GM19452 (cell line): ENCODE results near the gene GON4L.
"Not testable (repeated sequence)": the region's sequence is repeated elsewhere in the genome, so short reads cannot be mapped to it uniquely, and the experiment has no call there.

Experiments used
- ATAC-seq: cut with Tn5 transposase; IDR thresholded peaks from one replicate; pipeline ENCODE4 v1.9.1; 2021; ENCODE audit not compliant: unreplicated experiment

Gene GON4L

GRCh38 chr1:155880251-155880650 is 23.2 kb upstream of the GON4L start:
- ATAC-seq: no peak

DNA sequence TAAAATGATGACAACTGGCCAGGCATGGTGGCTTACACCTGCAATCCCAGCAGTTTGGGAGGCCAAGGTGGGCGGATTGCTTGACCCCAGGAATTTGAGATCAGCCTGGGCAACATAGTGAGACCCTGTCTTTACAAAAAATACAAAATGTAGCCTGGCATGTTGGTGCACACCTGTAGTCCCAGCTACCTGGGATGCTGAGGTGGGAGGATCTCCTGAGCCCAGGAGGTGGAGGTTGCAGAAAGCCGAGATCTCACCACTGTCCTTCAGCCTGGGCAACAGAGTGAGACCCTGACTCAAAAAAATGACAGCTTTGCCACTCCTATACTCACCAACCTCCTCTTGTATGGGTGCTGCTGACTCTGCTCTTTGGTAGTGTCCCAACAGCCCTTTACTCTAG is 20.9 kb upstream of the GON4L start:
- ATAC-seq: no peak

- ATAC-seq: no peak
Observed at GRCh38 chr1:155873860-155874259, 16.8 kb upstream of the GON4L start.

- ATAC-seq: no peak
Observed at GRCh38 chr1:155872527-155872926, 15.5 kb upstream of the GON4L start.

- ATAC-seq: no peak
Observed at GRCh38 chr1:155871390-155871789, 14.4 kb upstream of the GON4L start.

DNA sequence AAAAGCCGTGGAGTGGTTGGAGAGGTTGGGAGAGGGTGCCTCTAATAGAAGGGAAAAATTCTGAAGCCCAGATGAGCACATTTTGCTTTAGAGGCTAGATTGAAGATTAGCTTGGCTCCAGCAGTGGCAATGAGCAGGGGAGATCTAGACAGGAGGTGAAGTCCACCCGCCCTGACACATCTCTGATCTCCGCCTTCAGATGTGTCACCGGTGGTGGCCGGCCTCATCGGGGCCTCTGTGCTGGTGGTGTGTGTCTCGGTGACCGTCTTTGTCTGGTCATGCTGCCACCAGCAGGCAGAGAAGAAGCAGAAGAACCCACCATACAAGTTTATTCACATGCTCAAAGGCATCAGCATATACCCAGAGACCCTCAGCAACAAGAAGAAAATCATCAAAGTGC is 10.8 kb upstream of the GON4L start:
- no peak for ATAC-seq

DNA sequence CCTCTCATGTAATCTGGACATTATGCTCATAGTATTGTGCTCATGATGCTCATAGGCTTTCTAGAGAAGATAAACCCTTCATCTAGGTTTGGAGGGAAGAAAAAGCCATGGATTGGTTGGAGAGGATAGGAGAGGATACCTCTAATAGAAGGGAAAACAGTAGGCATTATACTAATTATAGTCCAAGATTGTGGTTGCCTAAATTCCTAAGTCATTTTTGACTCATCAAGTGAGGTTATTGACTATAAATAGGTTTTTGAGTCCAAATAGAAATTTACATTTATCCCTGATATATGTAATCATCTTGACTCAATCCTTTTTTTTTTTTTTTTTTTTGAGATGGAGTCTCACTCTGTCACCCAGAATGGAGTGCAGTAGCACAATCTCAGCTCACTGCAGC is 7.4 kb upstream of the GON4L start:
- no peak for ATAC-seq

DNA sequence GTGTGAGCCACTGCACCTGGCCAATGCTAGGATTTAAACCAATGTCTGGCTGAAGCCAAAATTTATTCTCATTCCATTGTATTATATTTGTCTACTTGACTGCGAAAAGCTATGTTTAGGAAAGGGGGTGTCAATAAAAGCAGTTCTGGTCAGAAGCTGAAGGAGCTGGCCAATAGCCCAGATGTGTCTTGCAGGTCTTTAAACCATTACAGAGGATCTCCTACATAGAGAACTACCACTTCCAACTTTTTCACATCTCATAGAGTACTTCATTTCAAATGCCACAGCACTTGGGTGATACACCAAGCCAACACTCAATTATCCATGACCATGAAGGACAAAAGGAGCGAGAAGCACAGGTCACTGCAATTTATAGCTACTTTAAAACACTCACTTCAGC is 4.9 kb upstream of the GON4L start:
- ATAC-seq: no peak

DNA sequence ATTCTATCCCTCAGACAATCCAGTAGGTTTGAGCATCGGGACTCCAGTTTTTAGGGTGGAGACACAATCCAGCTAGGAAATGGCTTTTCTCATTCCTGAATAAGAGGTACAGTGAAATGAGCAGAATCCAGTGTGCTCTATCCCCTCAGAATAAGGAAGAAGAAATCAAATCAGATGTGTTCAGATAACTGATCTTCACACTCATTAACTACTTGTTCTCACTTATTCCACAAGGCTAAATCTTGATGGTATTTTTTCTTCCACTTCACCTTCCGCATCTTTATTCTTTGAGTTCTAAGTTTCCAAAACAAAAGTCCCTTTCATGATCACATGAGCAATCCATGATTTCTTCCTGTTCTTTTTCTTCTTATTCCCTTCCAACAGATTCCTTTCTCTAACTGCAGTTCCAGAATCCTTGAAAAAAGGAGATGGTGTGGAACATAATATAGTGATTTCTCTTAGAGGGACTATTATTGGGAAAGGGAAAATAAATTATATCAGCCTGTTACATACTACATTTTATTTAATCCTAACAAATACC is 4.0 kb upstream of the GON4L start:
- ATAC-seq: no peak

- ATAC-seq: peak; percentile 15
Observed at GRCh38 chr1:155859881-155860871, 3.2 kb upstream of the GON4L start.

DNA sequence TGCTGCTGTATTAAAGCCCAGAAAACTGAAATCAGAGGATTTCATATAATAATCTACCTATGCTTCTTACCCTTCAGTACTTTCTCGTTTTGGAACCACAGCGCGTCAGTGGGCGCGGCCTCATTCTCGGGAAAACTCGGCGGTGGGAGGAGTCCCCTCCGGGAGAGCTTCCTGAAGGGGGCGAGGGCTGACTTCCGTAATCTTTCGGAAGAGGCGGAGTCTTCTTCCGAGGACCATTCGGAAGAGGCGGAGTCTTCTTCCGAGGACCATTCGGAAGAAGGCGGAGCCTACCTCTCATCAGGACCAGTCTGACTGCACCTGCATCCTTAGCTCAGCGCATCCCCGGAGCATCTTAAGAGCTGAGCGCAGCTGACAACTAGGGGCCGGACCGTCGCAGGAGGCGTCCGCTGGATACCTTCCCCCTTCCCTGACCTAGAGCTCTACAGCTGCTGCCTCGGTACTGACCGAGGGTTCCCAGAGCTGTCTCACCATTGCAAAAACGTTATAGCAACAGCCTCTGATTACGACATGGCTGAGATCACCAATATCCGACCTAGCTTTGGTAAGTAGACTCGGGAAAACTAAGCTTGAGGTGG is 2.3 kb upstream of the GON4L start, which contains the start of gene SYT11:
TSS of gene SYT11 (plus strand) at position 334 of the 596 bp plus-strand sequence. CDS start at position 529, 195 bp downstream.
- peak; percentile 50 for ATAC-seq

DNA sequence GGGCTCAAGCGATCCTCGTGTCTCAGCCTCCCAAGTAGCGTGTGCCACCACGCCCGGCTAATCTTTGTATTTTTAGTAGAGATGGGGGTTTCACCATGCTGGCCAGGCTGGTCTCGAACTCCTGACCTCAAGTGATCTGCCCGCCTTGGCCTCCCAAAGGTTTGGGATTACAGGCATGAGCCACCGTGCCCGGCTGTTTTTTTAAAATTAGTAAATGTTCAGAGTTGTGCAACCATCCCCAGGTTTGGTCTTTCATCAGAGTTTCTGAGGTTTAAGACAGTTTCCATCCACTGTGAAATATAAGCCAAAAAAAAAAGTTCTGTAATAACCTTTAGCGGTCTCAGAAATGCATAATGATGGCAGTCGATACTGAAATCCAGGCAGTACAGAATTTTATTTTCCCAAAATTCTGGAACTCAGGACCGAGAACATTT is 1.8 kb upstream of the GON4L start:
- peak; percentile 3 for ATAC-seq

- no peak for ATAC-seq
Observed at GRCh38 chr1:155856257-155856974, 598 bp downstream of the GON4L start.

GRCh38 chr1:155850345-155850744 is 6.7 kb downstream of the GON4L start:
- ATAC-seq: no peak

DNA sequence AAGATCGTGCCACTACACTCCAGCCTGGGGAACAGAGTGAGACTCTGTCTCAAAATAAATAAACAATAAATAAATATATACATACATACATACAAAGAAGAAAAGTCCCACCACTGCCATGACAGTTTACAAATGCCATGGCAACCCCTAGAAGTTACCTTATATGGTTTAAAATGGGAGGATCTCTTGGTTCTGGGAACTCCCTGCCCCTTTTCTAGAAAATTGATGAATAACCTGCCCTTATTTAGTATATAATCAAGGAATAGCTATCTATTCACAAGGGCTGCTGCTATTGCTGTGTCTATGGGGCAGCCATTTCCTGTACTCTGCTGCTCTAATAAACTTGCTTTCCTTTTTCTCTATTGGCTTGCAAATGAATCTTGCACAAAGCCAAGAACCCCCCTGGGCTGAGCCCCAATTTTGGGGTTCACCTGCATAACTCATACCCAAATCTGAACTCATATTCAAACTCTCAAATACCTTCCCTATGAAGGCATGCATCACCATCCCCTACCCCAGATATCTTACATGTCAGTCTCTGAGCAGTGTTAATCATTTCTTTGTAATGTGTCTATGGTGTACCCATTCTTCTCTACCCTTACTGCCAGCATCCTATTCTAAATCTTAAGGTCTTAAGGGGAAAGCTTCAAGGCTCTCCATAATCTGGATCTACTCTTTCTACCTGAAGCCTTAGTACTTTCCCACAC is 9.0 kb downstream of the GON4L start:
- ATAC-seq: no peak

DNA sequence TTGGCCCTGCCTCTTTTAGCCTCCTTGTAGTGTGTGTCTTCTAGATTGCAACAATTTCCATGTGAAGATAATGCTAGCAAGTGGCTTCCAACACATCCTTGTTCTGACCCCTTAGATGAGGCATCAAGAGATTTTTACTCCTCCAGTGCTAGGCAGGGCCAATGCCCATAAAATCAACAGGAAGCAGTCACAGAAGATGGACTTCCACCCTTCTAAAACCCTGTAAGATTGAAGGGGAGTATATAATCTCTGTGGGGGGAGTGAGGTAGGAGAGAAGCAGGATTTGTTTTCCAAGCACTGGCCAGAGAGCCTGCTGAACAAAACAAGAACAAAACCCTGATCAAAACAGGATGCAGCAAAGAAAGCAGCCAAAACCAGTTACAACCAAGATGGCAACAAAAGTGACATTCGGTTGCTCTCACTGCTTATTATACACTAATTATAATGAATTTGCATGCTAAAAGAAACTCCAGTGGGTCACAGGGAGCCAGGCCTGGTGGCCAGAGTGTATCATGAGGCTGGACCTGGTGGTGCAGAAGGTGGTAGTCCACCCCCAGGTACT is 12.1 kb downstream of the GON4L start:
- no peak for ATAC-seq

DNA sequence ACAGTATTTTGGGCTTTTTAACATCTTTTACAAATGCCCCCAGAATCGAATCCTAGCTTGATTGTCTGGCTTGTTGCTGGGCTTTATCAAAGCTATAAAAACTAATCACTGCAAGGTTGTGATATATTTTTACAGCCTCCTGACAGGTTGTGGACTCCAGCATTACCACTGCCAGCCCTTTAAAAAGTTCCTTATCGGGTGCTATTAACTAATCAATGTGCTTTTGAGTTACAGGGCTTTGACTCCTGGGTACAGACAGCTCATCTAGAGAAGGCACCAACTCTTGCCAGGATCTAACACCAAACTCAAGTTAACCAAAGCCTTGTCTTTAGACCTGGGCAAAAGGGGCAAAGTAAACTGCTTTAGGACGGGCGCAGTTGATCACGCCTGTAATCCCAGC is 16.6 kb downstream of the GON4L start:
- ATAC-seq: no peak

GRCh38 chr1:155835548-155835947 is 21.5 kb downstream of the GON4L start:
- no peak for ATAC-seq

DNA sequence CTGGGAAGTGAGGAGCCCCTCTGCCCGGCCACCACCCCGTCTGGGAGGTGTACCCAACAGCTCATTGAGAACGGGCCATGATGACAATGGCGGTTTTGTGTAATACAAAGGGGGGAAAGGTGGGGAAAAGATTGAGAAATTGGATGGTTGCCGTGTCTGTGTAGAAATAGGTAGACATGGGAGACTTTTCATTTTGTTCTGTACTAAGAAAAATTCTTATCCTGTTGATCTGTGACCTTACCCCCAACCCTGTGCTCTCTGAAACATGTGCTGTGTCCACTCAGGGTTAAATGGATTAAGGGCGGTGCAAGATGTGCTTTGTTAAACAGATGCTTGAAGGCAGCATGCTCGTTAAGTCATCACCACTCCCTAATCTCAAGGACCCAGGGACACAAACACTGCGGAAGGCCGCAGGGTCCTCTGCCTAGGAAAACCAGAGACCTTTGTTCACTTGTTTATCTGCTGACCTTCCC is 22.1 kb downstream of the GON4L start:
- not testable (repeated sequence) for ATAC-seq

DNA sequence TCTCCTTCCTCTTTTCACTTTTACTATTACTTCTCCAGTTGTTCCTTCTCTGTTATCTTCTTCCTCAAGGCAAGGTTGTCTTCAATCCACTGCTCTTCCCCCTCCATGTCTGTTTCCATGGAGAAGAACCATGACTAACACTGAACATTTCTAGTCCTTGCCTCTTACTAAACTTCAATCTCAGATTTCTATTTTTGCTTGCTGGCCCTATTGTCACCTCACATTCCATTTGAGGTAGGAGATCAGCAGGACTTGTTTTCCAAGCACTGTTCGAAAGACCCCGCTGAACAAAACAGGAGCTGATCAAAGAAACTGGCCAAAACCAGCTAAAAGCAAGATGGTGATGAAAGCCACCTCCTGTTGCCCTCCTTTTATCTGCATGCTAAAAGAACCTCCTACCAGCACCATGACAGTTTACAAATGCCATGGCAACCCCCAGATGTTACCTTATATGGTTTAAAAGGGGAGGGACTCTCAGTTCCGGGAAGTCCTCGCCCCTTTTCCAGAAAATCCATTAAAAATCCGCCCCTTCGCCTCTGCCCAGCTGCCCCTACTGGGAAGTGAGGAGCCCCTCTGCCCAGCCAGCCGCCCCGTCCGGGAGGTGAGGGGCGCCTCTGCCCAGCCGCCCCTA is 22.6 kb downstream of the GON4L start:
- no peak for ATAC-seq
